ENCODE data around the gene IGFBP3.

IGFBP3 gene

DNA sequence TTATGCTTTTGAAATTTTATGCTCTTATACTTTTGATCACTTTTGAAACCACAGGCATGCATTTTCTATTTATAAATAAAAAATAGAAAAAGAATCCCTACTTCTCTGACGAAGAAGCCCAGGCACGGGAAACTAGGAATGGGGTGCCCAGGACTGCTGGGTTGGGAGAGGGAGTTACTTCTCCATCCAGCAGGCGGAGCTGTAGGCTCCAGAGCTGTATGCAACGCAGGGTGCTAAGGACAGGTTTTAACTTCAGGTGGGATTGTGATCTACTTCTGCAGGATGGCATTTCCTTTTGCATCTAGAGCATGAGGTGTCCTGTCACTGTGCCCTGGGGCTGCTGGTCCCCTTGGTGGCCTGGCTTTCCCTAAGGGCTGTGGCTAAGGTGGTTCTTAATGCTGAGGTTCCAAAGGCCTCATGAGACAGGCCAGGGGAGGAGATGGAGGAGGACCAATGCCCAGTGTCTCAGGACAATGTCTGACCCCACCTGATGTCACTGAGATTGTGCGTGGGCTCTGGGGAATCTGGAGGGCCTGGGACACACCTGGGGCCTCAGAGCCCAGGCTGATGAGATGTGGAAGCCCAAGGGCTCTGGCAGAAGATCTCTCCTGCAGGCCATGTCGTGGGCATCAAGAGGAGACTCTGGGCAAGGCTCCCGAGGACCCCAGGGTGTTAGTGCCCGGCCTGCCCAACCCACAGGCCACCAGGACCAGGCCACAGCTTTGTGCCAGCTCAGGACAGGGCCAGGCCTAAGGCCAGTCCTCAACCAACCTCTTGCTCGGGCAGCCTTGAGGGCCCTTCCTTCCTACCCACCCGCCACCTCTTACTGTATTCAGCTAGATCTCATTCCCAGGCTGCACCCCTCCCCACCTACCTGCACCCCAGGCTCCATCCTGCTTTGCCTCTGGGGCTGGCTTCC lies 48.7 kb downstream of the IGFBP3 start:
- DNase-seq: no peak

DNA sequence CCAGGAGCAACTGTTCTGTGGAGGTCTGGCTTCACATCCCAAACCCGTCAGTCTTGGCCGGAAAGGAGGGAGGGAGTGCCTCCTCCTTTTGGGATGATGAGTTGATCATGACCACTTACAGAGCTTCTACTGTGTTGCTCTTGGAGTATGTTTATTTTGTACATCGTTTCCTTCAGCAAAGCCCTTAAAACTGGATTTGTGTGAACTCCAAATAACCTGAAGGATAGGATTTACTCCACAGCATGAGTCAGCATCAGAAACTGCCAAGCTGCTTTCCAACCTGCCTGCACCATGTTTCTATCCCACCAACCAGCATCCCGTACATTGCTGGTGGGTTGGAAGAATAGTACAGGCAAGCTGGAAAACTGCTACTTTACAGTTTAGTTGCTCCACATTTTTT lies 51.6 kb downstream of the IGFBP3 start:
- DNase-seq: no peak

DNA sequence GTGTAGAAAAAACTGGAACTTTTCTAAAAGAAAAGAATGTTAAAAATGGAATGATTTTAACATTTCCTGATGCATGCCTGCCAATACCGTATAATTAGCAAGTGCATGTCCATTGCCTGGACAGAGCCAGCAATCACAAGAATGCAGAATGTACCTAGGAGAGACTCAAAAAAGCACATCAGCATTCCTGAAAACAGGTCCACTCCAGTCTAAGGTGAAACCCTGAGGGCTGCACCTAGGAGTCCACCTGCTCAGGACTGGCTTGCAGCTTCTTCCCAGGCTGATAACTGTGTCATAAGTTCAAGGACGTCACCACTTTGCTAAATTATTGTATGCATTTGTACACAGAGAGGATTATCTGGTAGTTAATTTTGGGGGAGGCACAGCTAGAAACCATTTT lies 53.6 kb downstream of the IGFBP3 start:
- DNase-seq: no peak

DNA sequence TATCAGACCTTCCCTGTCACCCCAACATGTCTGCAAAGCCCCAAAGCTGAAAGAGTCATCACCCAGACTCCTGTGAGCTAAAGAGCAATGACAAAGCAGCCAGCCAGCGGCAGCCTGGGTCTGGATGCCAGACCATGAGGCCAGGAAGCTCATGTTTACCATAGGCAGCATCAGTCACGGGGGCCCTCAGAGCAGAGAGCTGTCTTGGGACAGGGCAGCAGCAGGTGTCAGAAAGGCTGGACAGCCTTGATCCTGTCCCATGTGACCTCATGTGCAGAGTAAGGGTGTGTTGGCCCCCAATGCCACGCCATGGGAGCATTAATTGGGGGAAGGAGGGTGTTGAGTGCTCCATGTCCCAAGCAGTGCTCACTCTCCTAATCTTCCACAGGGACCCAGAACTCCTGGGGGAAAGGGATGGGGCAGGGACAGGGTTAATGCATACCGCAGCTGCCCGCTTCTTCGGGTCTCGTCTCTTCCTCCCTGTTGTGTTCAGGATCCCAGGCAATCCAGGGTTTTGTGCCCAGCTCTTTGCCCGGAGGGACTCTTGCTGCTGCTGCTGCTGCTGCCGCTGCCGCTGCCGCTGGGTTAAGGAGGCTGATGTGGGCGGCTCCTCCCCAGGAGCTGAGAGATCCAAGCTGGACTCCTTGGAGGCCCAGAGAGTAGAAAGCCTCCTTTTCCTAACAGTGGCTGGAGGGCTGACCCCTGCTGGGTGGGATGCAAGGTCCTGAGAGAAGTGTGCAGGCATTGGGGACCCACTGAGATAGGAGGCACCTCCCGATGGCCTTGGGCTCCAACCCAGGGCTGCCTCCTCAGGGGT lies 55.3 kb downstream of the IGFBP3 start:
- DNase-seq: no peak

DNA sequence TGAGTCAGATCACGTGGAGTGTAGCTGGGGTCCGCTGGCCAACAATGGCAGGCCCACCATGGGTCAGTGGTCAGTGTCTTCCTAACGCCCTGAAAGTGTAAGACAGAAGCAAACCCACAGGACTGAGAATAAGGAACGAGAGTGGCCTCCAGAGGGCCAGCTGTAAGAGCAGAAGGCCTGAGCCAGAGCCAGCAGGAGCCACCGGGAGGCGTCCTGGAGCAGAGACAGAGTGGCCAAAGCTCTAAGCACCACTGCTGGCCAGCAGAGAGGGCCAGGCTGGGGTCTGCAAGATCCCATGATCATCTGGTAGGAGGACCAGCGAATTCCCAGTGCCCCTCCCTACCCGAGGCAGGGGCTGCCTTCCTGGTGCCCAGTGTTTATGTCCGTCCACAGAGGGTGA lies 57.4 kb downstream of the IGFBP3 start:
- no peak for DNase-seq
